COR-L47 (cell line): Measurements from ENCODE around the gene CLCA4.
"Not testable (repeated sequence)": the region's sequence is repeated elsewhere in the genome, so short reads cannot be mapped to it uniquely, and the experiment has no call there.

Experiments
- DNase-seq: peaks from one replicate; lab custom pipeline; 2025; lab: John Stamatoyannopoulos, UW

Gene CLCA4

GRCh38 chr1:86527306-86527705, 19.6 kb upstream of the CLCA4 start:
- no peak for DNase-seq

GRCh38 chr1:86530211-86530845, 16.6 kb upstream of the CLCA4 start:
- DNase-seq = no peak

GRCh38 chr1:86537928-86538695, 8.8 kb upstream of the CLCA4 start:
- DNase-seq = no peak

- no peak for DNase-seq
These were observed 8.1 kb upstream of the CLCA4 start for GRCh38 chr1:86538775-86539174.

- DNase-seq = no peak
These were observed 5.0 kb upstream of the CLCA4 start for GRCh38 chr1:86541859-86542258.

GRCh38 chr1:86542631-86543030, 4.2 kb upstream of the CLCA4 start:
- DNase-seq = no peak

- DNase-seq = no peak
These were observed 2.0 kb downstream of the CLCA4 start for GRCh38 chr1:86548839-86549238.

GRCh38 chr1:86551305-86551704, 4.4 kb downstream of the CLCA4 start:
- DNase-seq = no peak

GRCh38 chr1:86552376-86552775, 5.5 kb downstream of the CLCA4 start:
- DNase-seq = no peak

GRCh38 chr1:86557739-86558138, 10.9 kb downstream of the CLCA4 start:
- no peak for DNase-seq

GRCh38 chr1:86563849-86564248, 17.0 kb downstream of the CLCA4 start:
- no peak for DNase-seq

- DNase-seq = no peak
These were observed 20.5 kb downstream of the CLCA4 start for GRCh38 chr1:86567341-86567740.

- no peak for DNase-seq
These were observed 21.0 kb downstream of the CLCA4 start for GRCh38 chr1:86567878-86568277.

GRCh38 chr1:86573763-86574484, 27.0 kb downstream of the CLCA4 start:
- DNase-seq = no peak

- no peak for DNase-seq
These were observed 34.4 kb downstream of the CLCA4 start for GRCh38 chr1:86581231-86581630.

- no peak for DNase-seq
These were observed 35.3 kb downstream of the CLCA4 start for GRCh38 chr1:86582161-86582560.

- no peak for DNase-seq
These were observed 36.2 kb downstream of the CLCA4 start for GRCh38 chr1:86583032-86583431.

GRCh38 chr1:86583593-86583992, 36.7 kb downstream of the CLCA4 start:
- DNase-seq = no peak

- DNase-seq = no peak
These were observed 47.4 kb downstream of the CLCA4 start for GRCh38 chr1:86594284-86594770.

GRCh38 chr1:86596224-86596623, 49.3 kb downstream of the CLCA4 start:
- no peak for DNase-seq

GRCh38 chr1:86596741-86597290, 49.9 kb downstream of the CLCA4 start:
- DNase-seq = no peak

- DNase-seq = not testable (repeated sequence)
These were observed 59.2 kb downstream of the CLCA4 start for GRCh38 chr1:86606080-86606479.

GRCh38 chr1:86616433-86616832, 69.6 kb downstream of the CLCA4 start:
- no peak for DNase-seq
